OCI-LY1 (cell line): ENCODE results near the gene HAPLN2.

Source experiments
- EZH2 ChIP-seq: fragments of 200-600 bp; sonication (generic), shearing (Covaris generic); IDR thresholded peaks from 2 replicates; pipeline ENCODE4 v1.8.0; 2017; ENCODE audit warnings: borderline replicate concordance, mixed run types, mild to moderate bottlenecking, antibody characterized with exemption, low read length, moderate library complexity, mixed read lengths
- TF ChIP-seq, protein P1 (sequence below): fragments of 200-600 bp; sonication (generic), shearing (Covaris generic); IDR thresholded peaks from 2 replicates; pipeline ENCODE4 v1.5.1; 2017; ENCODE audit warnings: mild to moderate bottlenecking, antibody characterized with exemption, low read length, moderate library complexity, mixed read lengths

DNA sequence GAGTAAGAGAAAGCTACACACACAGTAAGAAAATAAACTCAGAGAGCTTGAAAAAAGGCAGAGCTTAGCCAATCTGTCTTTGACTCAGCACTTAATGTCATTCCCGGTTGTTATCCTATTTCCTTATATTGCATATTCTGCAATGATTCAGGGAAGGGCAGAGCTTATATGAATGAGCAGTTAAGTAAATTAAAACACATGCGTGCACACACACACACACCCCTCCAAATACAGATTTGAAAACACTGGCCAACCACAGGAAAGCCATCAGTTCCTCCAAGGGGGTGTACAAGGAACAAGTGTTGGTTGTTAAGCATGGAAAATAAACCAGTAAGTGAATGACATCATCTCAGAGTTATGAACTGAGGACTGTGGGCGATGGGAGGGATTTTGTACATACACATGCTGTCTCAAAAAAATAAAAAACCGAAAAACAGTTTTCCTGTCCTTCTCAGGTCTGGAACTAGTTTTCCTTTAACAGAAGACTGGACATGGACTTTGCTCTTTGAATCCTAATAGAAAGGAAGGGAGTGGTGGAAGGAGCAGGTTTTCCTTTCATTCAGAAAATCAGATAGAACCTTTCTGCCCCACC lies 47.9 kb upstream of the HAPLN2 start:
- TF ChIP-seq, protein P1, sequence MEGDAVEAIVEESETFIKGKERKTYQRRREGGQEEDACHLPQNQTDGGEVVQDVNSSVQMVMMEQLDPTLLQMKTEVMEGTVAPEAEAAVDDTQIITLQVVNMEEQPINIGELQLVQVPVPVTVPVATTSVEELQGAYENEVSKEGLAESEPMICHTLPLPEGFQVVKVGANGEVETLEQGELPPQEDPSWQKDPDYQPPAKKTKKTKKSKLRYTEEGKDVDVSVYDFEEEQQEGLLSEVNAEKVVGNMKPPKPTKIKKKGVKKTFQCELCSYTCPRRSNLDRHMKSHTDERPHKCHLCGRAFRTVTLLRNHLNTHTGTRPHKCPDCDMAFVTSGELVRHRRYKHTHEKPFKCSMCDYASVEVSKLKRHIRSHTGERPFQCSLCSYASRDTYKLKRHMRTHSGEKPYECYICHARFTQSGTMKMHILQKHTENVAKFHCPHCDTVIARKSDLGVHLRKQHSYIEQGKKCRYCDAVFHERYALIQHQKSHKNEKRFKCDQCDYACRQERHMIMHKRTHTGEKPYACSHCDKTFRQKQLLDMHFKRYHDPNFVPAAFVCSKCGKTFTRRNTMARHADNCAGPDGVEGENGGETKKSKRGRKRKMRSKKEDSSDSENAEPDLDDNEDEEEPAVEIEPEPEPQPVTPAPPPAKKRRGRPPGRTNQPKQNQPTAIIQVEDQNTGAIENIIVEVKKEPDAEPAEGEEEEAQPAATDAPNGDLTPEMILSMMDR = no peak
- TF ChIP-seq EZH2 = no peak
